ENCODE results near the gene FHL2. TPM values are rescaled to one million over a fixed set of nuclear protein-coding genes. Genes with fewer than 3 reads are reported as not detected.

Gene FHL2
- total RNA-seq, 2 donors from 2014 or later, result 11.1 to 11.4 TPM

DNA sequence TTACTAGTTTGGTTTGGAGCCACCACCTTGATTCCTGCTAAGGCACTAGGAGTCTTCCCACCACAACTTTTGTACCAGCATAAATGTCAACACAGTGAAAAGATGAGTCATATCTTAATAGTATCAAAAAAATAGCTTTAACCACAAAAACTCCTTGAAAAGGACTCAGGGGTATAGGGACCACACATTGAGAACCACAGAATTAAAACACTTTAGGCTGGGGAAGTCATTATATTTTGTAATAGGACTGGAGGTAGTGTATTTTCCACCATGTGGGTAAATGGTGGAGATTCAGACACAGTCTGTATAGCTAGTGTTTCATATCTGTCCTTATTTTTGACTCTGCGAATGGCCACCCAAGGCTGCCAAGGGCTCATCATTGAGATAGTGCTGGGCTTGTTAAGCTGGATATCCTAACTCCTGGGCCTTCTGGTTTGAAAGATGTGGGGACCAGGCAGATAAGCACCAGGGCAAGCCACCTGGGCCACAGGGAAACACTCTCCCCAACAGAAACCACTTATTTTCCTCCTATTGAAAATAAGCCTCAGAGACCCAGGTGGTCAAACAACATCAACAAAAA is 19.1 kb upstream of the FHL2 start:
- no peak overlapping the region for H3K27ac Mint-ChIP-seq
- H3K4me3 ChIP-seq (ENCODE audit: low read length), result no peak overlapping the region
- H3K36me3 Mint-ChIP-seq (ENCODE audit: low read depth), result no peaks in the 10 kb centered on the region
- H3K4me1 ChIP-seq (ENCODE audit: control insufficient read depth, insufficient read depth, low read length), result no peaks in the 10 kb centered on the region
- H3K4me3 Mint-ChIP-seq, result no peak overlapping the region
- no peak overlapping the region for H3K27ac ChIP-seq (ENCODE audit: low read depth, low read length)
- no peak overlapping the region for H3K9ac ChIP-seq (ENCODE audit: extremely low read depth, low read length, poor library complexity, severe bottlenecking)
- no peak for DNase-seq
- H3K4me1 Mint-ChIP-seq, result no peaks in the 10 kb centered on the region
- H3K36me3 ChIP-seq (ENCODE audit: control insufficient read depth, insufficient read depth, low read length), result no peaks in the 10 kb centered on the region
- H3K27me3 Mint-ChIP-seq (ENCODE audit: insufficient read depth), result peaks cover 6% of the 10 kb centered on the region
- 95% methylated on average over 1 of the region's 1 CpG; no CpG with 5 or more reads in 1 of the 2 experiments for WGBS, 2 experiments (ENCODE audit: insufficient coverage in 1 of 2, insufficient read length in 1 of 2)
- no peaks in the 10 kb centered on the region for H3K27me3 ChIP-seq (ENCODE audit: control insufficient read depth, insufficient read depth, low read length, poor library complexity, severe bottlenecking)
- H3K9me3 ChIP-seq (ENCODE audit: control insufficient read depth, low read length), result no peaks in the 10 kb centered on the region
- H3K9me3 Mint-ChIP-seq, result no peaks in the 10 kb centered on the region
- TF ChIP-seq, protein P1, sequence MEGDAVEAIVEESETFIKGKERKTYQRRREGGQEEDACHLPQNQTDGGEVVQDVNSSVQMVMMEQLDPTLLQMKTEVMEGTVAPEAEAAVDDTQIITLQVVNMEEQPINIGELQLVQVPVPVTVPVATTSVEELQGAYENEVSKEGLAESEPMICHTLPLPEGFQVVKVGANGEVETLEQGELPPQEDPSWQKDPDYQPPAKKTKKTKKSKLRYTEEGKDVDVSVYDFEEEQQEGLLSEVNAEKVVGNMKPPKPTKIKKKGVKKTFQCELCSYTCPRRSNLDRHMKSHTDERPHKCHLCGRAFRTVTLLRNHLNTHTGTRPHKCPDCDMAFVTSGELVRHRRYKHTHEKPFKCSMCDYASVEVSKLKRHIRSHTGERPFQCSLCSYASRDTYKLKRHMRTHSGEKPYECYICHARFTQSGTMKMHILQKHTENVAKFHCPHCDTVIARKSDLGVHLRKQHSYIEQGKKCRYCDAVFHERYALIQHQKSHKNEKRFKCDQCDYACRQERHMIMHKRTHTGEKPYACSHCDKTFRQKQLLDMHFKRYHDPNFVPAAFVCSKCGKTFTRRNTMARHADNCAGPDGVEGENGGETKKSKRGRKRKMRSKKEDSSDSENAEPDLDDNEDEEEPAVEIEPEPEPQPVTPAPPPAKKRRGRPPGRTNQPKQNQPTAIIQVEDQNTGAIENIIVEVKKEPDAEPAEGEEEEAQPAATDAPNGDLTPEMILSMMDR (conservative IDR thresholded peaks at IDR 0.05), result no peak

DNA sequence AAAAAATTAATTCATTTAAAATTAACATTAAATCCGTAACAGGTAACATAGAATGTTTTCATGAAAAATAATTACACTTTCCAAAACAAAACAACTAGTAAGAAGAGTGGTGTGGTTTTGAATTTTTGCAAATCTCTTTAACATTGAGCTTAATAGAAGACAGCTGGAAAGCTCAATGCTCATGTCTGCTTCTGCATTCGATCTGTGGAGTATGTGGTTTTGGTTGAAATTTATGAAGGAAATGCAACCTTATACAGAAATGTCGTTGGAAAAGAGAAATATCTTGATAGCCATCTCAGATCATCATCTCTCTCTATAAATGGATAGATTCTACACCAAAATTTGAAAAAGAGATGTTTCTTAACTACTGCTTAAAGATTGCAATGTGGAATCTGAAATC is 17.3 kb upstream of the FHL2 start:
- H3K9me3 Mint-ChIP-seq, result no peaks in the 10 kb centered on the region
- no peaks in the 10 kb centered on the region for H3K36me3 ChIP-seq (ENCODE audit: control insufficient read depth, insufficient read depth, low read length)
- H3K27me3 Mint-ChIP-seq (ENCODE audit: insufficient read depth), result peaks cover 6% of the 10 kb centered on the region
- no peaks in the 10 kb centered on the region for H3K4me1 Mint-ChIP-seq
- no peak overlapping the region for H3K9ac ChIP-seq (ENCODE audit: extremely low read depth, low read length, poor library complexity, severe bottlenecking)
- no peaks in the 10 kb centered on the region for H3K9me3 ChIP-seq (ENCODE audit: control insufficient read depth, low read length)
- no peaks in the 10 kb centered on the region for H3K36me3 Mint-ChIP-seq (ENCODE audit: low read depth)
- H3K27ac ChIP-seq (ENCODE audit: low read depth, low read length), result no peak overlapping the region
- H3K27me3 ChIP-seq (ENCODE audit: control insufficient read depth, insufficient read depth, low read length, poor library complexity, severe bottlenecking), result no peaks in the 10 kb centered on the region
- no peak for DNase-seq
- no peak overlapping the region for H3K27ac Mint-ChIP-seq
- H3K4me1 ChIP-seq (ENCODE audit: control insufficient read depth, insufficient read depth, low read length), result no peaks in the 10 kb centered on the region
- H3K4me3 Mint-ChIP-seq, result no peak overlapping the region
- WGBS, 2 experiments (ENCODE audit: insufficient coverage in 1 of 2, insufficient read length in 1 of 2), result 93% methylated on average over 2 of the region's 3 CpGs; no CpG with 5 or more reads in 1 of the 2 experiments
- H3K4me3 ChIP-seq (ENCODE audit: low read length), result no peak overlapping the region
- TF ChIP-seq, protein P1 (conservative IDR thresholded peaks at IDR 0.05), result no peak

DNA sequence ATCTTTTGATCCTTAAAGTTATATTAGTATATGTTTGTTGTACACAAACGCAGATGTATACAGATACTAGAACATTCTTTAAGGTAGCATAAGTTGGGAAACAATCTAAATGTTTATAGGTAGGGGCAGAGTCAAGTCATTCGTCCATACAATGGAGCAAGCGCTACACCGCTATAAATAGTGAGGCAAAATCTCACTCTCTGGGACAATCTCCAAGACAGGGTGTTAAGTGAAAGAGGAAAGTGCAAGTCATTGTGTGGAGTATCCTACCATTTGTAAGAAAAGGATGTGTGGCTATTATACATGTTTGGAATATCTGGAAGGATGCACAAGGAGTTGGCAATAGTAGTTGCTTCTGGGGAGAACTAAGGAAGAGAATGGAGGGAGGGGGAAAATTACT is 16.2 kb upstream of the FHL2 start:
- no peak overlapping the region for H3K27ac Mint-ChIP-seq
- H3K4me1 Mint-ChIP-seq, result no peaks in the 10 kb centered on the region
- WGBS, 2 experiments (ENCODE audit: insufficient coverage in 1 of 2, insufficient read length in 1 of 2), result 95 to 100% methylated on average over 1 to 3 of the region's 4 CpGs
- DNase-seq, result no peak
- Histone ChIP-seq H3K27me3 (ENCODE audit: control insufficient read depth, insufficient read depth, low read length, poor library complexity, severe bottlenecking) (no peaks in the 10 kb centered on the region), H3K4me3 (ENCODE audit: low read length) (no peak overlapping the region), H3K36me3 (ENCODE audit: control insufficient read depth, insufficient read depth, low read length) (no peaks in the 10 kb centered on the region), H3K4me1 (ENCODE audit: control insufficient read depth, insufficient read depth, low read length) (no peaks in the 10 kb centered on the region), H3K9ac (ENCODE audit: extremely low read depth, low read length, poor library complexity, severe bottlenecking) (no peak overlapping the region), H3K27ac (ENCODE audit: low read depth, low read length) (no peak overlapping the region), H3K9me3 (ENCODE audit: control insufficient read depth, low read length) (no peaks in the 10 kb centered on the region)
- H3K4me3 Mint-ChIP-seq, result no peak overlapping the region
- H3K9me3 Mint-ChIP-seq, result no peaks in the 10 kb centered on the region
- peaks cover 3% of the 10 kb centered on the region for H3K27me3 Mint-ChIP-seq (ENCODE audit: insufficient read depth)
- TF ChIP-seq, protein P1 (conservative IDR thresholded peaks at IDR 0.05), result no peak
- no peaks in the 10 kb centered on the region for H3K36me3 Mint-ChIP-seq (ENCODE audit: low read depth)
